ENCODE data around the gene ZNF492.

- no peak for TF ChIP-seq YY1 (IDR thresholded peaks at IDR 0.05; ENCODE audit: insufficient read depth, insufficient read length)
- TF ChIP-seq ZNF274 (IDR thresholded peaks at IDR 0.05; ENCODE audit: low read depth, low read length): no peak
- no peak for TF ChIP-seq SUZ12 (IDR thresholded peaks at IDR 0.05; ENCODE audit: extremely low read depth, insufficient read depth, insufficient read length)
These were observed 6.6 kb upstream of the ZNF492 start for GRCh38 chr19:22627526-22627925.

Data from NT2/D1 (cell line).